HCEC 1CT (cell line): ENCODE measurements around the gene CST4.
A peak's percentile ranks its signal among the peaks of the same experiment; 100 is the strongest.
"Not testable (repeated sequence)": the region's sequence is repeated elsewhere in the genome, so short reads cannot be mapped to it uniquely, and the experiment has no call there.

Experiments used
- DNase-seq: peaks from one replicate; pipeline ENCODE4 v3.0.0-alpha.2; 2017

The CST4 gene

DNA sequence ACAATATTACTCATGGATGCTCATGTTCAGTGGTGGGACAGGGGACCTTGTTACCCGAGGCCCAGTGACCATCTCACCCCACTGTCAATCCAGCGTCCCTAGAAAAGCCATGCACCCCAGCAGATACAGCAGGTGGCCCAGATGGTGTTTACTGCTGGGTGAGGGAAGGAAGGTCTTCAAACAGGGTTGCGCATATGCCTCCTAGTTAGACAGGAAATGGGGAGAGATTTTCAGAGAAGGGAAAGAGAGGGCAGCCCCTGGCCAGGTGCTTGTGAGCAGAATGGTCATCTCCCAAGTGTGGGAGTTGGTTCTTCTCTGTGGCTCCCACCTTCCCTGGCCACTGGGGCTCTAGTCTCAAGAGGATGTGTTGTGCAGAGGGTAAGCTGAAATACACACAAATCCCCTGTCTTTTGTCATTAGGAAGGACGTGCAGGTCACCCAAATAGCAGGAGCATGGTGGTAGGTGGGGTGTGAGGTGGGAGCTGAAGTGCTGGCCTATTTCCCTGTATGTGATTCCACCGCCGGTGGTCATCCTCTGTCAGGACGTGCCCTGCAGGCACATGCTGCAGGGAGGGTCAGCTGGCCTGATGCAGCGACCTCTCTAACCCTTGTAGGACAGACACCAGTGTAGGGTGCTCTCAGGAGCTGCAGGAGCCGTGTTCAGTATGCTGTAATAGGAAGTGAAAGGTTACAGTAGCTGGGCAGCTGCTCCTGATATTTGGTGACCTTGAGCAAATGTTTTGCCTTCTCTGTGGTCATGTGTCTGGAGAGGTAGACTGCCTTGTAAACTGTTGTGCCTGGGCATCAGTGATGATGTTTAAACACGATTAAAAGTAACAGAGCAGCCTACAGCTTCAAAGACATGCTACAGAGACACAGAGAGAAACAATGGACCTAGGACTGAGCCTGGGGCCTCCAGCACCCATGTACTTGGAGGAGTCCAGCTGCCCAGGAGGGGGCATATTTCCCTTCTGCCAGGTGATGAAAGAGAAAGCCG lies 47.9 kb downstream of the CST4 start:
- DNase-seq: no peak

GRCh38 chr20:23640018-23640601 lies 48.7 kb downstream of the CST4 start:
- DNase-seq: no peak

DNA sequence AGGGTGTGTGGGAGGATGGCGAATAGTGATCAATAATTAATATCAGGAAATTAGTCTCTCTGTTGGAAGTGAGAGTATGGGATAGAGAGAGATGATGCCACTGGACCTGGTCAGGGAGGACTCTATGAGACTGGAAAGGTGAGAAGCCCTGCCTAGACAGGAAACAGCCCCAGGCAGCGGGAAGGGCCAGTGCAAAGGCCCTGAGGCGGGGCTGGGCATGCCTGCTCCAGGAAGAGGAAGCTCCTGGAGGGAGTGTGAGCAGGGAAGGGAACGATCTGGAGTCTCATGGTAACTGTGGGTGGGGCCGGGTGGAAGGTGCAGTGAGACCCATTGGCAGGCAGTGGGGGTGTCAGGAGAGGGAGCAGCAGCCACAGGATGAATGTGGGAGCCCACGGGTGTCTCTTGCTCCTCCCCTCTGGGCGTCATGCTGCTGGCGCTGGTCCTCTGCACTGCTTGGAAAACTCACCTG lies 49.3 kb downstream of the CST4 start:
- no peak for DNase-seq

- DNase-seq: no peak
Measured at GRCh38 chr20:23638309-23638708, 50.5 kb downstream of the CST4 start.

GRCh38 chr20:23637282-23638221 lies 51.3 kb downstream of the CST4 start, which contains the start of gene CST3:
TSS of gene CST3 (minus strand) at chr20:23637955. CDS start at chr20:23637862, 93 bp downstream.
- DNase-seq: peak; percentile 90

GRCh38 chr20:23636908-23637281 lies 51.9 kb downstream of the CST4 start:
- no peak for DNase-seq

- no peak for DNase-seq
Measured at GRCh38 chr20:23636182-23636907, 52.5 kb downstream of the CST4 start.

- DNase-seq: not testable (repeated sequence)
Measured at GRCh38 chr20:23635768-23636090, 53.1 kb downstream of the CST4 start.
